ENCODE measurements around the gene FAM131A. TPM values are rescaled to one million over a fixed set of nuclear protein-coding genes. Genes with fewer than 3 reads are reported as not detected.

Gene FAM131A
- total and polyA plus RNA-seq, 2 donors (not counting 3 experiments of a cell fraction or from before 2014, with no cell fraction given) = 19.9 to 29.9 TPM

DNA sequence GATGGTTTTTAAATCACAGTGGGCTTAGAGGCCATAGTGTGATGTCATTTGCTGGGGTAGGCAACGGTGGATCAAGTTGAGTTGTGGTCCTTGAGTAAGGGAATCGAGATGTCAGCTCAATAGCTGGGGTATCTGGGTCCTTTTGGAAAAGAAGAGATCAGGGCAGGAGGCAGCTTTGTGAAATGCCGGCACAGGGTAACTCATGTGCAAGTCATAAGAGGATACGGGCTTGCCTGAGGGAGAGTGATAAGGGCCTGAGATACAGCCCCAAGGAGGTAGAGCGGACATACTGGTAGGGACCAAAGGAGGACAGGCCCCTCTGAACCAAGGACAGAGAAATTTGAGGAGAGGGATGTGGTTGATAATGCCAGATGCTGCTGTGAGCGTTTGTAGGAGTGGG lies 4.2 kb upstream of the FAM131A start:
- intact Hi-C loops (cut with micrococcal nuclease) = loop anchor here (2.0 to 10.0 kb wide), 2 partner anchors 34 to 1602 kb away; partner anchors contain the start of genes PSMD2 and TRA2B
- Histone ChIP-seq H3K27me3 (ENCODE audit: control insufficient read depth in 2 of 2, insufficient read depth in 2 of 2, low read length in 2 of 2) (no peaks in the 10 kb centered on the region), H4K20me1 (replicated peaks; ENCODE audit: control insufficient read depth, extremely low read depth, insufficient read depth, low read length) (no peaks in the 10 kb centered on the region), H3K4me2 (ENCODE audit: insufficient read depth, low read length) (peak overlapping the region; percentile 48), H3K4me3 (replicated peaks in 1 of 3; ENCODE audit: insufficient read depth in 1 of 3, low read depth in 1 of 3, low read length in 3 of 3) (no peak overlapping the region), H3K36me3 (ENCODE audit: control insufficient read depth in 2 of 2, extremely low read depth in 1 of 2, insufficient read depth in 2 of 2, low read length in 2 of 2) (peaks cover 29 to 35% of the 10 kb centered on the region in 2 experiments), H3K9me1 (replicated peaks; ENCODE audit: control insufficient read depth, extremely low read depth, insufficient read depth, low read length) (no peaks in the 10 kb centered on the region), H2AFZ (ENCODE audit: low read depth, low read length) (no peak overlapping the region), H3K27ac (ENCODE audit: insufficient read depth, low read depth, low read length) (peak overlapping the region; percentile 99), H3K4me1 (ENCODE audit: control insufficient read depth, extremely low read depth, insufficient read depth, low read length) (peaks cover 67% of the 10 kb centered on the region), H3K79me2 (ENCODE audit: control insufficient read depth, insufficient read depth, low read length) (peaks cover 34% of the 10 kb centered on the region), H3K9me3 (replicated peaks; ENCODE audit: control insufficient read depth, insufficient read depth, low read length) (no peaks in the 10 kb centered on the region), H3K9ac (replicated peaks; ENCODE audit: extremely low read depth, insufficient read depth, low read length) (peak overlapping the region; percentile 81)
- BruUV-seq (replicated peaks) = no TSS peak
- dilution Hi-C loops (cut with MboI; ENCODE audit: extremely low pct_ligation_motif_present, low sequenced_read_pairs) = no loop called here
- FAIRE-seq (peak; percentile 54), DNase-seq (ENCODE audit: low read depth, low spot score) (no peak)
- POLR2A ChIA-PET = interaction anchor here (0.6 kb wide), 1 partner anchor 17 kb away, joined by 3 read pairs; no protein-coding TSS in a partner anchor
- CTCF ChIA-PET = no interaction called here
- TF ChIP-seq POLR2A (IDR thresholded peaks at IDR 0.05; ENCODE audit: low read depth, low read length) (no peak), MYC (IDR thresholded peaks at IDR 0.05; ENCODE audit: low read depth, low read length) (no peak), EZH2 (IDR thresholded peaks at IDR 0.05; ENCODE audit: borderline replicate concordance, low read depth, low read length, severe bottlenecking) (no peak), POLR2AphosphoS5 (IDR thresholded peaks at IDR 0.05; ENCODE audit: insufficient read depth, low read depth, low read length) (no peak), GATA2 (IDR thresholded peaks at IDR 0.05; ENCODE audit: insufficient read depth, insufficient read length, low read depth, low read length) (no peak), FOS (IDR thresholded peaks at IDR 0.05; ENCODE audit: borderline replicate concordance, insufficient read depth, low read length) (no peak)
- TF ChIP-seq, protein P1, sequence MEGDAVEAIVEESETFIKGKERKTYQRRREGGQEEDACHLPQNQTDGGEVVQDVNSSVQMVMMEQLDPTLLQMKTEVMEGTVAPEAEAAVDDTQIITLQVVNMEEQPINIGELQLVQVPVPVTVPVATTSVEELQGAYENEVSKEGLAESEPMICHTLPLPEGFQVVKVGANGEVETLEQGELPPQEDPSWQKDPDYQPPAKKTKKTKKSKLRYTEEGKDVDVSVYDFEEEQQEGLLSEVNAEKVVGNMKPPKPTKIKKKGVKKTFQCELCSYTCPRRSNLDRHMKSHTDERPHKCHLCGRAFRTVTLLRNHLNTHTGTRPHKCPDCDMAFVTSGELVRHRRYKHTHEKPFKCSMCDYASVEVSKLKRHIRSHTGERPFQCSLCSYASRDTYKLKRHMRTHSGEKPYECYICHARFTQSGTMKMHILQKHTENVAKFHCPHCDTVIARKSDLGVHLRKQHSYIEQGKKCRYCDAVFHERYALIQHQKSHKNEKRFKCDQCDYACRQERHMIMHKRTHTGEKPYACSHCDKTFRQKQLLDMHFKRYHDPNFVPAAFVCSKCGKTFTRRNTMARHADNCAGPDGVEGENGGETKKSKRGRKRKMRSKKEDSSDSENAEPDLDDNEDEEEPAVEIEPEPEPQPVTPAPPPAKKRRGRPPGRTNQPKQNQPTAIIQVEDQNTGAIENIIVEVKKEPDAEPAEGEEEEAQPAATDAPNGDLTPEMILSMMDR (IDR thresholded peaks at IDR 0.05; ENCODE audit: extremely low read depth in 1 of 2, insufficient read depth in 1 of 2, low read depth in 1 of 2, low read length in 2 of 2) = no peak

Data from endothelial cell of umbilical vein (primary cell).